ENCODE measurements around the gene GPC6.

Gene GPC6

GRCh38 chr13:93505104-93505952 lies 278.7 kb downstream of the GPC6 start:
- no peaks in the 10 kb centered on the region for H3K9me3 ChIP-seq (ENCODE audit: insufficient read depth, low read length)
- no peaks in the 10 kb centered on the region for H3K27me3 ChIP-seq (ENCODE audit: low read depth, low read length)
- no peak overlapping the region for H3K27ac ChIP-seq (ENCODE audit: low read length)
- H3K4me3 ChIP-seq (ENCODE audit: low read length), result no peak overlapping the region
- H3K36me3 ChIP-seq (replicated peaks; ENCODE audit: low read depth, low read length), result no peaks in the 10 kb centered on the region
- no peaks in the 10 kb centered on the region for H3K4me1 ChIP-seq (ENCODE audit: low read length)
- H4K20me1 ChIP-seq (ENCODE audit: insufficient read depth, low read length), result no peaks in the 10 kb centered on the region
- no peaks in the 10 kb centered on the region for H3K79me2 ChIP-seq (ENCODE audit: low read length)
- H3K4me2 ChIP-seq (ENCODE audit: low read length), result no peak overlapping the region
- no peak overlapping the region for H3K9ac ChIP-seq (ENCODE audit: low read length)
- TF ChIP-seq EZH2phosphoT487 (IDR thresholded peaks at IDR 0.05; ENCODE audit: low read depth) (no peak), CTCF (IDR thresholded peaks at IDR 0.05; ENCODE audit: low read depth, low read length) (no peak)
- no peak overlapping the region for H2AFZ ChIP-seq (ENCODE audit: low read depth, low read length)

GRCh38 chr13:93511011-93511410 lies 284.4 kb downstream of the GPC6 start:
- no peaks in the 10 kb centered on the region for H4K20me1 ChIP-seq (ENCODE audit: insufficient read depth, low read length)

GRCh38 chr13:93515267-93515666 lies 288.7 kb downstream of the GPC6 start:
- Histone ChIP-seq H3K36me3 (replicated peaks; ENCODE audit: low read depth, low read length) (no peaks in the 10 kb centered on the region), H3K4me1 (ENCODE audit: low read length) (no peaks in the 10 kb centered on the region), H3K9ac (ENCODE audit: low read length) (no peak overlapping the region), H3K9me3 (ENCODE audit: insufficient read depth, low read length) (no peaks in the 10 kb centered on the region), H3K4me2 (ENCODE audit: low read length) (no peak overlapping the region), H3K27ac (ENCODE audit: low read length) (no peak overlapping the region), H4K20me1 (ENCODE audit: insufficient read depth, low read length) (no peaks in the 10 kb centered on the region), H3K79me2 (ENCODE audit: low read length) (no peaks in the 10 kb centered on the region), H3K4me3 (ENCODE audit: low read length) (no peak overlapping the region), H2AFZ (ENCODE audit: low read depth, low read length) (no peak overlapping the region), H3K27me3 (ENCODE audit: low read depth, low read length) (no peaks in the 10 kb centered on the region)
- TF ChIP-seq CTCF (IDR thresholded peaks at IDR 0.05; ENCODE audit: low read depth, low read length), result no peak
- TF ChIP-seq EZH2phosphoT487 (IDR thresholded peaks at IDR 0.05; ENCODE audit: low read depth), result no peak

More at GRCh38 chr13:93511011-93511410, 284.4 kb downstream of the GPC6 start:
- H3K27ac ChIP-seq (ENCODE audit: low read length), result no peak overlapping the region
- H3K4me1 ChIP-seq (ENCODE audit: low read length), result no peaks in the 10 kb centered on the region
- H3K4me3 ChIP-seq (ENCODE audit: low read length), result no peak overlapping the region
- H3K27me3 ChIP-seq (ENCODE audit: low read depth, low read length), result no peaks in the 10 kb centered on the region
- no peaks in the 10 kb centered on the region for H3K9me3 ChIP-seq (ENCODE audit: insufficient read depth, low read length)
- H3K9ac ChIP-seq (ENCODE audit: low read length), result no peak overlapping the region
- H2AFZ ChIP-seq (ENCODE audit: low read depth, low read length), result no peak overlapping the region
- TF ChIP-seq CTCF (IDR thresholded peaks at IDR 0.05; ENCODE audit: low read depth, low read length) (no peak), EZH2phosphoT487 (IDR thresholded peaks at IDR 0.05; ENCODE audit: low read depth) (no peak)
- no peak overlapping the region for H3K4me2 ChIP-seq (ENCODE audit: low read length)
- H3K36me3 ChIP-seq (replicated peaks; ENCODE audit: low read depth, low read length), result no peaks in the 10 kb centered on the region
- no peaks in the 10 kb centered on the region for H3K79me2 ChIP-seq (ENCODE audit: low read length)

GRCh38 chr13:93517658-93518057 lies 291.1 kb downstream of the GPC6 start:
- Histone ChIP-seq H3K9ac (ENCODE audit: low read length) (no peak overlapping the region), H3K4me2 (ENCODE audit: low read length) (no peak overlapping the region), H3K9me3 (ENCODE audit: insufficient read depth, low read length) (no peaks in the 10 kb centered on the region), H3K27ac (ENCODE audit: low read length) (no peak overlapping the region), H3K36me3 (replicated peaks; ENCODE audit: low read depth, low read length) (no peaks in the 10 kb centered on the region), H2AFZ (ENCODE audit: low read depth, low read length) (no peak overlapping the region), H3K4me3 (ENCODE audit: low read length) (no peak overlapping the region), H3K27me3 (ENCODE audit: low read depth, low read length) (no peaks in the 10 kb centered on the region), H3K79me2 (ENCODE audit: low read length) (no peaks in the 10 kb centered on the region), H3K4me1 (ENCODE audit: low read length) (no peaks in the 10 kb centered on the region), H4K20me1 (ENCODE audit: insufficient read depth, low read length) (no peaks in the 10 kb centered on the region)
- no peak for TF ChIP-seq EZH2phosphoT487 (IDR thresholded peaks at IDR 0.05; ENCODE audit: low read depth)
- TF ChIP-seq CTCF (IDR thresholded peaks at IDR 0.05; ENCODE audit: low read depth, low read length), result no peak
